Amniotic epithelial cell (primary cell): ENCODE results near the gene AASDHPPT.

Experiments used
- DNase-seq: peaks from one replicate; pipeline ENCODE4 v3.0.0-alpha.2; 2010; ENCODE audit warnings: low read depth

The AASDHPPT gene

GRCh38 chr11:106086135-106086534 lies 8.7 kb downstream of the AASDHPPT start:
- peak; percentile 20 for DNase-seq

GRCh38 chr11:106086850-106087249 lies 9.4 kb downstream of the AASDHPPT start:
- DNase-seq, result no peak

GRCh38 chr11:106087815-106088435 lies 10.5 kb downstream of the AASDHPPT start:
- DNase-seq, result peak; percentile 66

- peak; percentile 96 for DNase-seq
These were observed 11.4 kb downstream of the AASDHPPT start for GRCh38 chr11:106088896-106089295.

- DNase-seq, result peak; percentile 83
These were observed 14.1 kb downstream of the AASDHPPT start for GRCh38 chr11:106091480-106092123.

- DNase-seq, result no peak
These were observed 15.0 kb downstream of the AASDHPPT start for GRCh38 chr11:106092446-106092845.

GRCh38 chr11:106098893-106099553 lies 21.6 kb downstream of the AASDHPPT start:
- DNase-seq, result no peak

- no peak for DNase-seq
These were observed 23.9 kb downstream of the AASDHPPT start for GRCh38 chr11:106101370-106101769.

GRCh38 chr11:106101819-106102218 lies 24.4 kb downstream of the AASDHPPT start:
- DNase-seq, result peak; percentile 49

GRCh38 chr11:106105986-106106385 lies 28.5 kb downstream of the AASDHPPT start:
- no peak for DNase-seq

GRCh38 chr11:106121570-106122320 lies 44.3 kb downstream of the AASDHPPT start:
- no peak for DNase-seq

GRCh38 chr11:106127604-106128003 lies 50.1 kb downstream of the AASDHPPT start:
- DNase-seq, result no peak

- no peak for DNase-seq
These were observed 51.3 kb downstream of the AASDHPPT start for GRCh38 chr11:106128740-106129139.

- no peak for DNase-seq
These were observed 54.5 kb downstream of the AASDHPPT start for GRCh38 chr11:106131998-106132397.

GRCh38 chr11:106132582-106133354 lies 55.3 kb downstream of the AASDHPPT start:
- DNase-seq, result no peak

- DNase-seq, result peak; percentile 3
These were observed 56.1 kb downstream of the AASDHPPT start for GRCh38 chr11:106133529-106133928.

GRCh38 chr11:106137061-106137460 lies 59.6 kb downstream of the AASDHPPT start:
- no peak for DNase-seq

- DNase-seq, result no peak
These were observed 60.3 kb downstream of the AASDHPPT start for GRCh38 chr11:106137758-106138157.
